Suprapubic skin (tissue), 4 donors: ENCODE data around the gene SH3RF1. TPM values are rescaled to one million over a fixed set of nuclear protein-coding genes. Genes with fewer than 3 reads are reported as not detected.

ENCODE experiments used
- DNase-seq, 2 donors: peaks; one replicate each; pipeline ENCODE4 v3.0.0-alpha.2; 2019; ENCODE audit warnings: low spot score in 2 of 2
- H3K27ac ChIP-seq: fragments of 200-600 bp; sonication (generic); one replicate; pipeline ENCODE4 v1.5.1; 2019
- H3K27me3 ChIP-seq: fragments of 200-600 bp; sonication (generic); one replicate; pipeline ENCODE4 v1.5.1; 2019
- H3K36me3 ChIP-seq: fragments of 200-600 bp; sonication (generic); one replicate; pipeline ENCODE4 v1.5.1; 2019
- H3K4me1 ChIP-seq: fragments of 200-600 bp; sonication (generic); one replicate; pipeline ENCODE4 v1.5.1; 2019
- H3K4me3 ChIP-seq: fragments of 200-600 bp; sonication (generic); one replicate; pipeline ENCODE4 v1.5.1; 2019; ENCODE audit warnings: mild to moderate bottlenecking
- H3K9me3 ChIP-seq: fragments of 200-600 bp; sonication (generic); one replicate; pipeline ENCODE4 v1.5.1; 2019
- EP300 ChIP-seq: sonication (generic); formaldehyde crosslinking; IDR thresholded peaks from one replicate; pipeline ENCODE4 v1.6.1; 2017; ENCODE audit warnings: antibody characterized with exemption
- POLR2A ChIP-seq, 2 donors: fragments of 450-650 bp; IDR thresholded peaks; one replicate each; pipeline ENCODE4 v1.6.1; 2017; ENCODE audit warnings: antibody characterized with exemption in 2 of 2, mild to moderate bottlenecking in 2 of 2, moderate library complexity in 2 of 2
- POLR2AphosphoS5 ChIP-seq, 3 donors: sonication (generic); formaldehyde crosslinking; IDR thresholded peaks; one replicate each; pipeline ENCODE4 v1.6.1; 2017; ENCODE audit warnings: antibody characterized with exemption in 3 of 3
- WGBS: methylation state at CpG from one replicate; pipeline ENCODE4 v1.1.5; 2018; 5-methylcytosine and 5-hydroxymethylcytosine counted together
- total RNA-seq, 4 donors: library from RNA; depleted of rRNA; stranded (reverse); fragments of >200 nt; gene quantifications; one replicate each; pipeline ENCODE4 v1.1.0, GENCODE V29; 2016
- TF ChIP-seq, protein P1 (sequence below), 2 donors: fragments of 200-600 bp in 1 of 2; fragments of 450-650 bp in 1 of 2; sonication (generic) in 1 of 2; IDR thresholded peaks; one replicate each; pipeline ENCODE4 v1.5.1; 2016 to 2019; ENCODE audit warnings: antibody characterized with exemption in 2 of 2, mild to moderate bottlenecking in 1 of 2, moderate library complexity in 1 of 2

The SH3RF1 gene
- total RNA-seq, 4 donors from 2014 or later: 10.8 to 18.1 (median 15.0) TPM

- H3K4me3 ChIP-seq: no peak overlapping the region
- no peak overlapping the region for H3K27ac ChIP-seq
- TF ChIP-seq POLR2A (IDR thresholded peaks at IDR 0.05): no peak
- 66% methylated on average over 6 of the region's 6 CpGs for WGBS
- no peaks in the 10 kb centered on the region for H3K9me3 ChIP-seq
- H3K27me3 ChIP-seq: no peaks in the 10 kb centered on the region
- H3K4me1 ChIP-seq: peaks cover 33% of the 10 kb centered on the region
- DNase-seq: no peak
- peaks cover 4% of the 10 kb centered on the region for H3K36me3 ChIP-seq
Observed at GRCh38 chr4:169260217-169260866, 10.4 kb downstream of the SH3RF1 start.

DNA sequence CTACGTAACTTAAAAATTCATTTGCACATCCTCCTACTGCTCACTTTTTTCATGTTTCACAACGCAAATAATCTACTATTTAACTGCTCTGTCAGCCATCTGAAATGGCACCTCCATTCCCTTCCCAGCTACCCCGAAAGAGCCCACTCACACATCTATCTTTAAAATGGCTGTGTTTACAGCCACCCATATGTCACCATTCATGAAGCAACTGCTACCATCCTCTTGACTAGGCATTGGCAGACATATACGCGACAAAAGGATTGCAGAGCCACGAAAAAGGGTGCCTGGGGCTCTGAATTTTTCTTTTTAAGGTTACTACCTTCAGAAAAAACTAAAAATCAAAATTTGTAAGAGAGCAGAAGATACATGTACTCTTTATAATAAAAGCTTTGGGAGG is 11.5 kb downstream of the SH3RF1 start:
- 92% methylated on average over 6 of the region's 6 CpGs for WGBS
- DNase-seq: no peak
- peaks cover 40% of the 10 kb centered on the region for H3K4me1 ChIP-seq

DNA sequence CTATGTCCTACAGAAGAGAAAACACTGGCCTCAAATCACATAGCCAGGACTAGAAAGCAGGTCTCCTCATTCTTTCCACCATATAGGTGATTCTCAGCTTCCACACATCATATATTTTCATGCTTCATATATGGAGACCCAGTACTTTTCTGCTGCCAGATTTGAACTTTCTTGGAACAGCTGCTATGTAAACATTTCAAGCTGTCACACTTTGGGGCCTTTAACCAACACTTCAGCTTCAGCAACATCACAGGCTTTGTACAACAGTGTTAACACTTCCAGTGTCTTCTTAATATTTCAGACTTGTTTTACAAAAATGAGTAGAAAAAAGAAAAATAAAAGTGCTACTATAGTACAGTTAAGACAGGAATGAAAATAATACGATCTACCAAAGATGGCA is 12.6 kb downstream of the SH3RF1 start:
- Histone ChIP-seq H3K4me3 (no peak overlapping the region), H3K27me3 (no peaks in the 10 kb centered on the region), H3K27ac (no peak overlapping the region), H3K4me1 (peaks cover 46% of the 10 kb centered on the region), H3K36me3 (no peaks in the 10 kb centered on the region), H3K9me3 (no peaks in the 10 kb centered on the region)
- no peak for TF ChIP-seq POLR2A (IDR thresholded peaks at IDR 0.05)
- TF ChIP-seq, protein P1, sequence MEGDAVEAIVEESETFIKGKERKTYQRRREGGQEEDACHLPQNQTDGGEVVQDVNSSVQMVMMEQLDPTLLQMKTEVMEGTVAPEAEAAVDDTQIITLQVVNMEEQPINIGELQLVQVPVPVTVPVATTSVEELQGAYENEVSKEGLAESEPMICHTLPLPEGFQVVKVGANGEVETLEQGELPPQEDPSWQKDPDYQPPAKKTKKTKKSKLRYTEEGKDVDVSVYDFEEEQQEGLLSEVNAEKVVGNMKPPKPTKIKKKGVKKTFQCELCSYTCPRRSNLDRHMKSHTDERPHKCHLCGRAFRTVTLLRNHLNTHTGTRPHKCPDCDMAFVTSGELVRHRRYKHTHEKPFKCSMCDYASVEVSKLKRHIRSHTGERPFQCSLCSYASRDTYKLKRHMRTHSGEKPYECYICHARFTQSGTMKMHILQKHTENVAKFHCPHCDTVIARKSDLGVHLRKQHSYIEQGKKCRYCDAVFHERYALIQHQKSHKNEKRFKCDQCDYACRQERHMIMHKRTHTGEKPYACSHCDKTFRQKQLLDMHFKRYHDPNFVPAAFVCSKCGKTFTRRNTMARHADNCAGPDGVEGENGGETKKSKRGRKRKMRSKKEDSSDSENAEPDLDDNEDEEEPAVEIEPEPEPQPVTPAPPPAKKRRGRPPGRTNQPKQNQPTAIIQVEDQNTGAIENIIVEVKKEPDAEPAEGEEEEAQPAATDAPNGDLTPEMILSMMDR (IDR thresholded peaks at IDR 0.05): no peak
- DNase-seq: no peak
- WGBS: 71% methylated on average over 1 of the region's 1 CpG

More for the DNA sequence above, 11.5 kb downstream of the SH3RF1 start:
- Histone ChIP-seq H3K27ac (no peak overlapping the region), H3K4me3 (no peak overlapping the region), H3K36me3 (peaks cover 4% of the 10 kb centered on the region), H3K9me3 (no peaks in the 10 kb centered on the region), H3K27me3 (no peaks in the 10 kb centered on the region)
- TF ChIP-seq POLR2A (IDR thresholded peaks at IDR 0.05) (no peak), POLR2AphosphoS5 (IDR thresholded peaks at IDR 0.05) (no peak), EP300 (no peak)
- TF ChIP-seq, protein P1 (IDR thresholded peaks at IDR 0.05): no peak

DNA sequence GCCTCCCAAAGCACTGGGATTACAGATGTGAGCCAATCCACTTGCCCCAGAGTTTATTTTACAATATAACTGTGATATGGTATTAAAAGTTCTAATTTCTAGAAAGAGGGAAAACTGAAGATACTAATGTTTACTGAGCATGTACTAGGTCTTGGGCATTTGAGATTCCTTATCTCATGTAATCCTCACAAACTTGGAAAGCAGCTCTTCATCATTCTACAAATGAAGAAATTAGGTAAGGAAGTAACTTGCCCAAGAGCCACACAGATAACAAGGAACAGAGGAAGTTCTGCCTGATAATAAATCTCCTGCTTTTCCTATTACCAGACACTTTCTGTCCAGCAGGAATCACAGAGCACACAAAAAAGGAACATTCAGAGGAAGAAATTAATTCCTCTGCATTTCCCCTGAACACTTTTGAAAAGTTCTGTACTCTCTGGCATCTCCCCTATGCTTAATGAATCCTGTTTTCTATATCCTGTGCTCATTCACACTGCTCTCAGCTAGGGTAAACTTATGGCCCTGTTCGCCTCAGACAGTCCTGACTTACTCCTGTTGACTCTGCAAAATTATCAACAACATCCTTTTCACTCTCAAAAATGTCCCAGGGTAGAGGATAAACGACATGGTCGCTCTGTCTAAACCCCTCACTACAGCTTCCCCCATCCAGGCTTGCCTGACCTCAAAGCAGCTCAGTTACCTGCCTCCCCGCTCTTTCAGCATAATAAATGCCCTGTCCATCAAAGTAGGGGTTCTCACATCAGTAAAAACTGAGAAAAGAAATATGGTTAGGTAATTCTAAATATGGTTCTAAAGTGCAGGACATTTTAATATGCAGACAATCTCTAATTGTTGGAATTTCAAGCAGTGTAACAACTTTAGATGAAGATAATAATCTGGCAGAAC is 13.6 kb downstream of the SH3RF1 start:
- TF ChIP-seq, protein P1 (IDR thresholded peaks at IDR 0.05): no peak
- Histone ChIP-seq H3K36me3 (no peaks in the 10 kb centered on the region), H3K27me3 (no peaks in the 10 kb centered on the region), H3K4me1 (peaks cover 56% of the 10 kb centered on the region), H3K27ac (no peak overlapping the region), H3K9me3 (no peaks in the 10 kb centered on the region), H3K4me3 (no peak overlapping the region)
- no peak for DNase-seq
- WGBS: 65% methylated on average over 4 of the region's 4 CpGs

- 73% methylated on average over 3 of the region's 3 CpGs for WGBS
- no peak overlapping the region for H3K4me3 ChIP-seq
- H3K27me3 ChIP-seq: no peaks in the 10 kb centered on the region
- H3K27ac ChIP-seq: no peak overlapping the region
- no peak for TF ChIP-seq POLR2A (IDR thresholded peaks at IDR 0.05)
- H3K9me3 ChIP-seq: no peaks in the 10 kb centered on the region
- H3K36me3 ChIP-seq: no peaks in the 10 kb centered on the region
- H3K4me1 ChIP-seq: peaks cover 57% of the 10 kb centered on the region
- DNase-seq: no peak
Observed at GRCh38 chr4:169256101-169256612, 14.6 kb downstream of the SH3RF1 start.

- no peaks in the 10 kb centered on the region for H3K27me3 ChIP-seq
- H3K27ac ChIP-seq: no peak overlapping the region
- 45% methylated on average over 5 of the region's 5 CpGs for WGBS
- TF ChIP-seq POLR2AphosphoS5 (IDR thresholded peaks at IDR 0.05): no peak
- TF ChIP-seq POLR2A (IDR thresholded peaks at IDR 0.05): no peak
- TF ChIP-seq, protein P1 (IDR thresholded peaks at IDR 0.05): no peak
- TF ChIP-seq EP300: no peak
- peaks cover 57% of the 10 kb centered on the region for H3K4me1 ChIP-seq
- H3K4me3 ChIP-seq: no peak overlapping the region
- H3K9me3 ChIP-seq: no peaks in the 10 kb centered on the region
- no peak for DNase-seq
- no peaks in the 10 kb centered on the region for H3K36me3 ChIP-seq
Observed at GRCh38 chr4:169254546-169254983, 16.2 kb downstream of the SH3RF1 start.
